Measurements from ENCODE around the gene C19orf12.

GRCh38 chr19:29651622-29652394 lies 63.3 kb downstream of the C19orf12 start:
- TF ChIP-seq POLR2A (IDR thresholded peaks at IDR 0.05; ENCODE audit: low read depth, low read length) (no peak), POLR2AphosphoS5 (IDR thresholded peaks at IDR 0.05; ENCODE audit: low read depth, low read length) (no peak), TAF1 (IDR thresholded peaks at IDR 0.05; ENCODE audit: low read depth, low read length) (no peak)

All from GM12891 (cell line).